ENCODE measurements around the gene GABRR1. TPM values are rescaled to one million over a fixed set of nuclear protein-coding genes. Genes with fewer than 3 reads are reported as not detected.

The GABRR1 gene
- total RNA-seq: not detected in 2 replicates

DNA sequence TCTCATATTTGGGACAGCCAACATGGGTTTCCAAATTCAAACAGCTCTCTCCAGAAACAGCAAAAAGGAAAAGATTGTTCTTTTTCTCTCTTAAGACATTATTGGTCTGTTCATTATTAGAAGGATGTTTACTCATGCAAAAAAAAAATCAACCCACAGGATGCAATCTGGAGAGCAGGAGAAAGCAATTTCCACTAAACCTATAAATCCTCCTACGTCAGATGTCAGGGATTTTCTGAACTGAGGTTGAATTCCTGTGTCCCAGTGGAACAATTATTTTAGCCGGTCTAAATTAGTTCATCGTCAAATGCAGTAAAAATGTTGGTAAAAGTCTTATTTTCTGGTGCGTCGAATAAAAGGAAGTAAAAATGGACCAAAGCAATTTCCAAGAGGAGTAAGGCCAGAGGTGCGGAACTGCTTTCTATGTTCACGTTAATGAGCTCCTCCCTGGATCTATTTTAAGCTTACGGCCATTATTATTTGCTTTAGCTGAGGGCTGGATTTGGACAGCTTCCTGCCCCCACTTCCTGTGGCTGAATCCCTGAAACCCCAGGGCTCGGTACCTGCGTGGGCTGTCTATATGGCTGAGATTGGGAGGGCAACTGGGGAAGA lies at the start of gene GABRR1:
GABRR1 (minus strand) TSS at position 60 of the 612 bp plus-strand sequence; CDS start at position 24, 36 bp downstream.

DNA sequence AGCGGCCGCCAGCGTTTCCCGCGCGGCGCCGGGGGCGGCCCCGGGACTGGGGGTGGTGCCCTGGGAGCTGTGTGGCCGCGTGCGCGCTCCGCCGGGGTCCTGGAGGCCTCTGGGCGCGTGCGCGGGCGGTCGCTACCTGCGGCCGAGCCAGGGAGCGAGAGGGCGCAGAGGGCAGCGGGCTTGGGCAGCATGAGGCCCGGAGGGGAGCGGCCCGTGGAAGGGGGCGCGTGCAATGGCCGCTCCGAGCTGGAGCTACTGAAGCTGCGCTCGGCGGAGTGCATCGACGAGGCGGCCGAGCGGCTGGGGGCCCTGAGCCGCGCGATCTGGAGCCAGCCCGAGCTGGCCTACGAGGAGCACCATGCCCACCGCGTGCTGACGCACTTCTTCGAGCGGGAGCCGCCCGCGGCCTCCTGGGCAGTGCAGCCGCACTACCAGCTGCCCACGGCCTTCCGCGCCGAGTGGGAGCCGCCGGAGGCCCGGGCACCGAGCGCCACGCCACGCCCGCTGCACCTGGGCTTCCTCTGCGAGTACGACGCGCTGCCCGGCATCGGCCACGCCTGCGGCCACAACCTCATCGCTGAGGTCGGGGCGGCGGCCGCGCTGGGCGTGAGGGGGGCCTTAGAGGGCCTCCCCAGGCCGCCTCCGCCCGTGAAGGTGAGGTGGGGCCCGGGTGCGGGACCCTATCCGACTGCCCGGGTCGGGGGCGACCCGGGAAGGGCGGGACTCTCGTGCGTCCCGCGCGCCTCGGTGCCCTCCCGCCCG lies 71.0 kb downstream of the GABRR1 start, which contains the start of gene PM20D2:
PM20D2 (plus strand) TSS at position 100 of the 762 bp plus-strand sequence; CDS start at position 190, 90 bp downstream.

Other genes starting within 250 kb of the GABRR1 start
- gene PNRC1, start 136.6 kb downstream of the GABRR1 start, total RNA-seq: 124 and 132 TPM in 2 replicates
- gene SRSF12, start 99.3 kb downstream of the GABRR1 start, total RNA-seq: 0.54 and 1.5 TPM in 2 replicates
- 2.0 and 5.7 TPM in 2 replicates for gene PM20D2, start 71.3 kb downstream of the GABRR1 start, total RNA-seq
- not detected in 2 replicates for gene GABRR2, start 97.9 kb upstream of the GABRR1 start, total RNA-seq
- 36.6 and 46.5 TPM in 2 replicates for gene UBE2J1, start 135.4 kb upstream of the GABRR1 start, total RNA-seq
- gene RRAGD, start 194.9 kb upstream of the GABRR1 start, total RNA-seq: 0.49 TPM in 1 of 2 replicates, not detected in the other
- 6.2 and 7.9 TPM in 2 replicates for gene ANKRD6, start 215.8 kb upstream of the GABRR1 start, total RNA-seq